SKM-1 (cell line): ENCODE data around the gene SPATA20.

ENCODE experiments used
- DNase-seq: peaks from one replicate; lab custom pipeline; 2025; ENCODE audit not compliant: unreplicated experiment; lab: John Stamatoyannopoulos, UW

SPATA20 gene

DNA sequence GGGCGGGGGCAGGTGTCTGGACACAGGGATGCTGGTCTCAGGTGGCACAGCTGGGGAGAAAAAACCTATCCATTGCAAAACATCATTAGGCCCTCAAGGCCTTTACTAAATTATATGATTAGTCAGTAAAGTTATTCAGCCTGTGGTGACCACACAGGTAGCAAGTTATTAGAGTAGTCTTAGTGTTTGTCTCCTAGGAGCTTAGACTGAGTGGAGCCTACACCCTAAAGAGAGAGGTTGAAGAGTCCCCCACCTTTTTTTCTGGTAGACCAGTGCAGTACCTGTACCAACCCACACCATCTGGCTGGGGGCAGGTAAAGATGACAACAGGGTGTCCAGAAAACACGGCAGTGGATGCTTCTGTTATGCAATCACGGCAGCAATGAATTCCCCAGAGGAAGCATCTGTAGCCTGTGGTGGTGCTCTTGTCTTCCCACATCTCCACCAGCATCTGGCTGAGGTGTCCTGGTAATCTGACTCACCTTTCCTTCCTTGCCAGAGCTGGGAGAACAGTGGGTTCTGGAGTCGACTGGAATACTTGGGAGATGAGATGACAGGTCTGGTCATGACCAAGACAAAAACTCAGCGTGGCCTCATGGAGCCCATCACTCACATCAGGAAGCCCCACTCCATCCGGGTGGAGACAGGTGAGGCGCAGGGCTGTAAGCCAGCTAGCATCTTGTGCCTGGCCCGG lies 27.7 kb upstream of the SPATA20 start:
- no peak for DNase-seq

DNA sequence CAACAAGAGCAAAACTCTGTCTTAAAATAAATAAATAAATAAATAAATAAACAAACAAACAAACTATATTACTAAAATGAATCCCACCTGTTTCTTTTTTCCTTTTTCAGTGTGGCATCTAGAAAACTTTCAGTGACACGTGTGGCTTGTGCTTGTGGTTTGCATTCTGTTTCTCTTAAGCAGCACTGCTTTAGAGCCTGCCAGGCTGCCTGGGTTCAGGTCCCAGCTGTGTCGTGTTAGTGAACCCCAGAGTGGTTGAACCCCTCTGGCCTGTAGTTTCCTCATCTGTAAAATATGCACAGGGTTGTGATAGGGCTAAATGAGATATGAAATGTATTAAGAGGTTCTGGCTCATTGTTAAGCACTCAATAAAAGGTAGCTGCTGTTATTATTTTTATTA lies 26.5 kb upstream of the SPATA20 start:
- no peak for DNase-seq

GRCh38 chr17:50521514-50521913 lies 25.5 kb upstream of the SPATA20 start:
- no peak for DNase-seq

DNA sequence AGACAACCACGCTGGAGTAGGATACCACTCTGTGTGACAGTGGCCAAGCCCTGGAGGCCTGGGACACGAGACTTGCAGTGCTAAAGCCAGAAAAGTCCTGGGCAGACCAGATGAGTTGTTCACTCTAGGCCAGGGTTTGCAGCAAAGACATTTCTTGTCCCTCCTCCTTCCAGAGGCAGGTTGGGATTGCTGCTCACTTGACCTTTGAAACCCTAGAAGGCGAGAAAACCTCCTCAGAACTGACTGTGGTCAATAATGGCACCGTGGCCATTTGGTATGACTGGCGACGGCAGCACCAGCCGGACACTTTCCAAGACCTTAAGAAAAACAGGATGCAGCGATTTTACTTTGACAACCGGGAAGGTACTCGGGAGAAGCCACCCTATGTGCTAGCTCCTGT lies 24.2 kb upstream of the SPATA20 start:
- no peak for DNase-seq

DNA sequence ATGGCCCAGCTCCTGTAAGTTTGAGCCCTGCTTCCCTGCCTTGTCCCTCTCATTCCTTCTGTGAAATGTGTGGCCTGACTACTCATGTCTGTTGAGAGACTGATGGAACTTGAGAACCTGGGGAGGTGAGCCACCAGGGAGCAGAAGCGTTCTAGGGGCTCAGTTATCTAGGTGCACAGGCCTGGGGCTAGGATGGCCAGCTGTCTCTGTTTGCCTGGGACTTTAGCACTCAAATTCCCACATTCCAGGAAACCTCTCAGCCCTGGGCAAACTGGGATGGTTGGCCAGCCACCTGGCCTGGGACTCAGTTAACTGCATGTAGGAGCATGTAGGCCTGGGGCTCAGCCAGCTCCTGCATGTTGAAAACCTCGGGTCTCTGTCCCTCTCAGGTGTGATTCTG lies 23.8 kb upstream of the SPATA20 start:
- no peak for DNase-seq

DNA sequence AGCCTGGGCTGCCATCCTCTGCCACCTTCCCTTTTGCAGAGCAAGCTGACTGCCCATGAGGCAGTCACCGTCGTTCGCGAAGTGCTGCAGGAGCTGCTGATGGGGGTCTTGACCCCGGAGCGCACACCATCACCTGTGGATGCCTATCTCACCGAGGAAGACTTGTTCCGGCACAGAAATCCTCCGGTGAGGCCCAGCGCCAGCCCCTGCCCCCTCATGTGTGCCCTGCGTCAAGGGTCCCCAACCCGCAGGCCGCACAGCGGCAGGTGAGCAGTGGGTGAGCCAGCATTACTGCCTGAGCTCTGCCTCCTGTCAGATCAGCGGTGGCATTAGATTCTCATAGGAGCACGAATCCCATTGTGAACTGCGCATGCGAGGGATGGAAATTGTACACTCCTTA lies 22.1 kb upstream of the SPATA20 start:
- DNase-seq = no peak

- peak; percentile 55 for DNase-seq
Observed at GRCh38 chr17:50527155-50527762, 19.7 kb upstream of the SPATA20 start.

DNA sequence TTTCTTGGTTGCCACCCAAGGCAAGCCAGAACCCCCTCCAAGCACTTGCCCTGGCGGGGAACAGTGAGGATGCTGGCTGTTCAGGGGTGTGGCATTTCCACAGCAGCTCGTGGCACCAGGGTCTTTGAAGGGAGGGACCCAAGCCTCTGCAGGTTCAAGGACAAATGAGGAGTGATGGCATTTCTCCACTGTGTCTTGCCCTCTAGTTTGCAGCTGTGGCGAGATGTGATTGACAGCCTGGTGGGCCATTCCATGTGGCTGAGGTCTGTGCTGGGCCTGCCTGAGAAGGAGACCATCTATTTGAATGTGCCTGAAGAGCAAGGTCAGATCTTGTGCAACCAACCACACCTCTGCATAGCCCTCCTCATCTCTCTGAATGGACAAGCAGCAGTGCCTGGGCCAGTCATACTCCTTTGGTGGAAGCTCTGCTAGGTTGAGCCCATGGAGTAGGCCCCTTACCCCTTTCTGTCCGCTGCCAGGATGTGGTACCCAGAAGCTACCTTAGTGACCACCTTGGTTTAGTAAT lies 19.0 kb upstream of the SPATA20 start:
- DNase-seq = no peak

- DNase-seq = no peak
Observed at GRCh38 chr17:50529849-50530248, 17.1 kb upstream of the SPATA20 start.

GRCh38 chr17:50531428-50532025 lies 15.4 kb upstream of the SPATA20 start:
- DNase-seq = no peak

GRCh38 chr17:50532452-50533024 lies 14.4 kb upstream of the SPATA20 start, which contains the start of gene EPN3:
Gene EPN3, plus strand, starts transcription at chr17:50532735. Its CDS starts 3,822 bp downstream, at chr17:50536557.
- no peak for DNase-seq

DNA sequence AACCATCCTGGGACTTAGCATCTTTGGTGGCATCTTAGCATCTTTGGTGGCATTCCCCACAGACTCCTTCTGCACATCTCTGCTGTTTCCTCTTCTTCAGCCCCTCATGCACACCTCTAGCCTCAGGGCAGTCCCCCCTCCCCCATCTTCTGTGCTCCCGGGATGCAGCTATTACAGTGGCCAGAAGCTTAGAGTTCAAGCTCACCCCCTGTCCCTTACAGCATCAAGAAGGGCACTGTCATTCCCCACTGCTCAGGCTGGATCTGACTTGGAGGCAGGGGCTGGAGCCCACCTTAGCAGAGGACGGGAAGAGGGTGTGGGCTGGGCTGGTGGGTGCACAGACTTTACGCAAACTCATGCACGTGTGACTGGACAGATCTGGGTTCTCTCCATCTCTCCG lies 13.8 kb upstream of the SPATA20 start:
- DNase-seq = no peak

- DNase-seq = no peak
Observed at GRCh38 chr17:50533720-50534148, 13.2 kb upstream of the SPATA20 start.

- no peak for DNase-seq
Observed at GRCh38 chr17:50534222-50534978, 12.6 kb upstream of the SPATA20 start.

GRCh38 chr17:50534979-50535326 lies 12.0 kb upstream of the SPATA20 start:
- DNase-seq = no peak

- DNase-seq = no peak
Observed at GRCh38 chr17:50535407-50535806, 11.6 kb upstream of the SPATA20 start.

DNA sequence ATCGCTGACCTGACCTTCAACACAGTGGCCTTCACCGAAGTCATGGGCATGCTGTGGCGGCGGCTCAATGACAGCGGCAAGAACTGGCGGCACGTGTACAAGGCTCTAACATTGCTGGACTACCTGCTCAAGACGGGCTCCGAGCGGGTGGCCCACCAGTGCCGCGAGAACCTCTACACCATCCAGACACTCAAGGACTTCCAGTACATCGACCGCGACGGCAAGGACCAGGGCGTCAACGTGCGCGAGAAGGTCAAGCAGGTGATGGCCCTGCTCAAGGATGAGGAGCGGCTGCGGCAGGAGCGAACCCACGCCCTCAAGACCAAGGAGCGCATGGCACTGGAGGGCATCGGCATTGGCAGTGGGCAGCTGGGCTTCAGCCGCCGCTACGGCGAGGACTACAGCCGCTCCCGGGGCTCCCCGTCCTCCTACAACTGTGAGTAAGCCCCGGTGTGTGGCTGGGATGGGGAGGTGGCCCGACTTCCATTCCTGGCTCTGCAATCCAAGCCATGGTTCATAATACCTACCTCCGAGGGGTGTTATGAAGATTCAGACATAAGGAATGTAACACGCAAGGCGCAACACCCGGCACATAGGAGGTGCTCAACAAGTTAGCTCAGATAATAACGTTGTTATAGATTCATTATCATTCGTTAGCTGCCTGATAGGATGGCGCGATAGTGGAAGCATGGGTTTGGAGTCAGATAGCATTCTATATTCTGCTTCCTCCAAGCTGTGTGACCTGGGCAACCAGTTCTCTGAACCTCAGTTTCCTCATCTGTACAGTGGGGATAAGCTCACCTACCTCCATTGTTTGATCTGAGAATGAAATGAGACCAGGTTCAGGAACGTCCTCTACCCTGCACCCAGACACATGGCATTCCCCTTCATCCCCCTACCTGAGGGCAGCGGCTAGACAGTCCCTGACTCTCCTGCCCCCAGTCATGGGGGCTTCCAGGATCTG lies 10.0 kb upstream of the SPATA20 start:
- peak; percentile 32 for DNase-seq

DNA sequence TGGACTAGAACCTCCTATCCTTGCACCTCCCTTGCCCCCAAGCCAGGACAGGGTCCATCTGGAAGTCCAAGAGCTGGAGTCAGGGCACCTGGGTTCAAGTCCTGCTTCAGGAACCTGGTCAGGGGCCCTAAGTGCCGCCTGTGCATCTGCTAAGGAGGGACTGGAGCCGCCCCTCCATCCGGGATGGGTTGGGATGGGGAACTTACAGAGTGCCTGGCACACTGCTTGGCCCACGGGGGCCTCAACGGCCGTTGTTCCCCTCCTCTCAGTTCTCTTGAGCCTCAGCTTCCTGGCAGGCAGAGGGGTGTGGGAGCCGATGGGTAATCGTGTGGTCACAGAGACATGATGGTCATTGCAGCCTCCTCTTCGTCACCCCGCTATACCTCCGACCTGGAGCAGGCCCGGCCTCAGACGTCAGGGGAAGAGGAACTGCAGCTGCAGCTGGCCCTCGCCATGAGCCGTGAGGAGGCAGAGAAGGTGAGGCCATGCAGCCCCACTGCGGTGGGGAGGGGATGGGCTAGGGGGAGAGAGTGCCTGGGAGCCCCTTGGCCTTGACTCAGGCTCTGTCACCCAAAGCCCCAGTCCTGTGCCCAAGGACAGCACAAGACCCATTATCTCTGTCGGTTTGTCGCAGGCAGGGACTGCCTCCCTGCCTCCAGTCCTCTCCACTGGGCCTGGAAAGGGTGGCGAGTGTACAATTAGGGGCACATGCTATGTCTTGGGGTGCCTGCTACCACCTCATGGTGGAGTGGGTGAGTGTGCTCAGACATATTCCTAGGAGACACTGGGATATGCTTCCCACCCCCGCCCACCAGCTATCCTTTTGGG lies 9.0 kb upstream of the SPATA20 start:
- no peak for DNase-seq
